Mucosa of gallbladder (tissue), 1 donor: ENCODE data around the gene CAVIN4. TPM values are rescaled to one million over a fixed set of nuclear protein-coding genes. Genes with fewer than 3 reads are reported as not detected.
A peak's percentile ranks its signal among the peaks of the same experiment; 100 is the strongest.

ENCODE experiments used
- DNase-seq: peaks from one replicate; pipeline ENCODE4 v3.0.0-alpha.2; 2020; ENCODE audit warnings: low spot score
- total RNA-seq: library from RNA; stranded (reverse); gene quantifications from one replicate; pipeline ENCODE4 v1.2.1, GENCODE V29; 2021
- donor health status: DM: no; HTN: no; CAD: no.

Gene CAVIN4, protein sequence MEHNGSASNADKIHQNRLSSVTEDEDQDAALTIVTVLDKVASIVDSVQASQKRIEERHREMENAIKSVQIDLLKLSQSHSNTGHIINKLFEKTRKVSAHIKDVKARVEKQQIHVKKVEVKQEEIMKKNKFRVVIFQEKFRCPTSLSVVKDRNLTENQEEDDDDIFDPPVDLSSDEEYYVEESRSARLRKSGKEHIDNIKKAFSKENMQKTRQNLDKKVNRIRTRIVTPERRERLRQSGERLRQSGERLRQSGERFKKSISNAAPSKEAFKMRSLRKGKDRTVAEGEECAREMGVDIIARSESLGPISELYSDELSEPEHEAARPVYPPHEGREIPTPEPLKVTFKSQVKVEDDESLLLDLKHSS
- total RNA-seq: 0.26 TPM

DNA sequence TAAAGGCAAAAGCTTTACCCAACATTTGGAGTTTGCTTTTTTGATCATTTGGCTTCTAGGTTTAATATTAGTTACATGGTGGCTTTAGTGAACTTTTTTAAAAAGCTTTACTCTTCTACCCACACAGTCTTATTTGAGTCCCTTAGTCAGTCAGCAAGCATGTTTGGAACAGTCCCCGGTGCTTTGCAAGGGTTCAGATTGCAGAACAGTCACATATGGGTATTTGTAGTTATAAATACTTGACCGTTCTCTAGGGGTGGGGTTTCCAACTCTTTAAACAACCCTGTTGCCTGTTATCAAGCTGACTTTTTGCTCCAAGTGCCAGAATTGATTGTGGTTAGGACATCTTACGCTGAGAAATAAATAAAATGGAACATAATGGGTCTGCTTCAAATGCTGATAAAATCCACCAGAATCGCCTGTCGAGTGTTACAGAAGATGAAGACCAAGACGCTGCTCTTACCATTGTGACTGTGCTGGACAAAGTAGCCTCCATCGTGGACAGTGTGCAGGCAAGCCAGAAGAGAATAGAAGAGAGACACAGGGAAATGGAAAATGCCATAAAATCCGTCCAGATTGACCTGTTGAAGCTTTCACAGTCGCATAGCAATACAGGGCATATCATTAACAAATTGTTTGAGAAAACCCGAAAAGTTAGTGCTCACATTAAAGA, at the start of gene CAVIN4:
Gene CAVIN4, plus strand, starts transcription at position 304 of the 673 bp plus-strand sequence. Its CDS starts 65 bp downstream, at position 369.
- DNase-seq: no peak

DNA sequence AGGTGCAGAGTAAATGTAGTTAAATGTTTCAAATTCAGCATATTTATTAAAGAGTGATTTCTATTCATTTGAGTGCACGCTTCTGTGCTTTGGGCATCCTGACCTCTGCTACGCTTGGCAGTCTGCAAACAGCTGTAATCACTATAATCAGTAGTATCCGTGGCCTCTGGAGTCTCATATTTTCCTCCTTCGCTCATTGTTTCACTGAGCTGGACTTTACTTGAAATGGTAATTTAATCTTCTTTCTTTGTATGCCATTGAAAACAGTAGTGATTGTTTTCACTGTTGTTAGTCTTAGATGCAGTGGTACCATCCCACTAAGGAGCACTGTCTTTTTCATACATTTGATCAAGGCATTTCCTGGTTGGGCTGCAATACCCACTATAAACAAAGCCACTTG, 43.5 kb upstream of the CAVIN4 start:
- no peak for DNase-seq

DNA sequence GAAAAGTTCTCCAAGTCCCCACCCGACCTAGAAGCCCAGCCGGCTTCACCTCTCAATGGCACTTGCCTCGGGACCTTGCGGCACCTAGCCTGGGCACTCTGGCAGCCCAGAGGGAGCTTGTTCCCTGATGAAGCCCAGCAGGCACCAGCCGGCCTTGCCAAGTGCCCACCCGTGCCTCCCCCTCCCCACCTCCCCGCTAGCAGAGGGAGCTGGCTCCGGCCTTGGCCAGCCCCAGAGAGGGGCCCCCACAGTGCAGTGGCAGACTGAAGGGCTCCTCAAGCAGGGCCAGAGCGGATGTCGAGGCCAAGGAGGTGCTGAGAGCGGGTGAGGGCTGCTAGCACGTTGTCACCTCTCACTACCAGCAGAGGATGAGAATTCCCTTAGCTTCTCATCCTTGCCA, 37.6 kb upstream of the CAVIN4 start:
- no peak for DNase-seq

DNA sequence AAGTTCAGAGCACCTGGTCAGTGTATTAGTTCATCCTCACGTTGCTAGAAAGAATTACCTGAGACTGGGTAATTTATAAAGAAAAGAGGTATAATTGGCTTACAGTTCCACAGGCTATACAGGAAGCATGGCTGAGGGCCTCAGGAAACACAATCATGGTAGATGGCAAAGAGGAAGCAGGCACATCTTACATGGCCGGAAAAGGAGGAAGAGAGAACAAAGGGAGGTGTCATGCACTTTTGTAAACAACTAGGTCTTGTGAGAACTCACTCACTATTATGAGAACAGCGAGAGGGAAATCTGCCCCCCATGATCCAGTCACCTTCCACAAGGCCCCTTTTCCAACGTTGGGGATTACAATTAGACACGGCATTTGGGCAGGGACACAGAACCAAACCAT, 28.8 kb upstream of the CAVIN4 start:
- no peak for DNase-seq

DNA sequence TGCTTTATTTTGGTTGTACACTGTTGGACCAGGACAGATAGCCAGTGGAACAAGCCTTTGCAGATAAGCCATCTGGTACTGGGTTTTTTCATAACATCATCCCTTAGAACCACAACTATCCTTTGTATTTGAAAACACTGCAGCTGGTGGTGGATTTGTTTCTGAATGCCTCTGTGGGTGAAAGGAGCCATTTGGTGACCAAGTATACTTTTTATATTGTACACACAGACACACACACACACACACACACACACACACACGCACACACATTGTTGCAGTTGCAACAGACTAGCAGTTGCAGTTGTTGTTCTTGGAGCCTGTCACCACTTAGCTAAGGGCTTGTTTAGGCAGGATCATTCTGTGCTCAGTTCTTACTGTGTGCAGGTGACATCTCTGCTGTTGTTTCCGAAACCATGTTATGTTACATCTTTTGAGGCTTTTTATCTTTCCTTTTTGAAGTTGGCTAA, 22.9 kb upstream of the CAVIN4 start:
- DNase-seq: peak; percentile 24

DNA sequence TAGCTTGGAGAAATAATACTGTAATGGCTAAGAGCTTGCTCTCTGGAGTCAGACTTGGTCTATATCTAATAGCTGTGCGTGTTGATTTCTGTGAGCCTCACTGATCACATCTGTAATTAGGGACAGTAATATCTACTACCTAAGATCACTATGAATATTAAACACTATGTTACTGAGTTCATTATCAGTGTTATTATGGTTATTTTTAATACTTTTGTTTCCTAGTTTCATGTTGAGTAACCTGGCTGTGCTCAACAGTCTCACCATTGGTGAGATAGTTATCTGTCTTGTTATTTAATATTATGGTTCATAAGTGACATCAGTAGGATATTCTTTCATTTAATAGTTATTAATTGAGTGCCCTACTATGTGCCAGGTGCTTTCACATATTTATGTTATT, 22.4 kb upstream of the CAVIN4 start:
- no peak for DNase-seq

DNA sequence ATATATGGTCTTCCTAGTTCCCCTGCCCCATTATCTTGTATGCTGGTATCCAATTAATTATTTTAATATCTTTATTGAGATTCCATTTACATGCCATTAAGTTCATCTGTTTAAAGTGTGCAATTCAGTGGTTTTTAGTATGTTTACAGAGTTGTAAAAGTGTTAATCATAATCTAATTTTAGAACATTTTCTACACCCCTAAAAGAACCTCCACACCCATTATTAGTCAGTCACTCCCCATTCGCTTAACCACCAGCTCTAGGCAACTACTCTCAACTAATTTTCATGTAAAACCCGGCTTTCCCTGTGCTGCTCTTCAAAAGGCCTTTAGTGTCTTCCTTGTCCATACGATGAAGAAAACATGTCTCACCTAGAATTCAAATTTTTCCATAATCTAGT, 20.8 kb upstream of the CAVIN4 start:
- no peak for DNase-seq

DNA sequence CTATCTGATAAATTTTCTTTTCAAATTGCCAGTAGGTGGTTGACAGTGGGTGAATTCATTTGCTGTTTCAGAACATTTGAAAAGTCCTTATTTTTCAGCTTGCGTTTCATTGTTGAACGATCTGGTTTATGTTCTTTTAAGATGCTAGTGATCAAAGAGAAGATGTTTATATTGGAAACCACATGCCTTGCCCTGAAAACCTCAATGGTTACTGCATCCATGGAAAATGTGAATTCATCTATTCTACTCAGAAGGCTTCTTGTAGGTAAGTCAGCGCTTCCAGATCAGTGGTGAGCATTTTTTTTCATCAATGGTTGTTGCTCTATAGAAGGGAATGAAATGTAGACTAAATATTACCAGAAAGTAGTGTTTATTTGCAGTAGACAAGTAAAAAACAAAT, 16.6 kb upstream of the CAVIN4 start:
- DNase-seq: no peak

DNA sequence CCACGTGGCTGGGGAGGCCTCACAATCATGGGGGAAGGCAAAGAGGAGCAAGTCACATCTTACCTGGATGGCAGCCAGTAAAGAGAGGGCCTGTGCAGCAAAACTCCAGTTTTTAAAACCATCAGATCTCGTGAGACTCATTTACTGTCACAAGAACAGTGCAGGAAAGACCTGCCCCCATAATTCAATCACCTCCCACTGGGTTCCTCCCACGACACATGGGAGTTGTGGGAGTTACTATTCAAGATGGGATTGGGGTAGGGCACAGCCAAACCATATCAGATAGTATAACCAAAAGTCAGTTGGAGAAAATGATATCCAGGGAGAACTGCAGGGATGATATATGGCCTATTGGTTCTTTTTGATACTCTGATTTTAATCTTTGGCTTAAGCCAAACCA, 10.0 kb upstream of the CAVIN4 start:
- no peak for DNase-seq

DNA sequence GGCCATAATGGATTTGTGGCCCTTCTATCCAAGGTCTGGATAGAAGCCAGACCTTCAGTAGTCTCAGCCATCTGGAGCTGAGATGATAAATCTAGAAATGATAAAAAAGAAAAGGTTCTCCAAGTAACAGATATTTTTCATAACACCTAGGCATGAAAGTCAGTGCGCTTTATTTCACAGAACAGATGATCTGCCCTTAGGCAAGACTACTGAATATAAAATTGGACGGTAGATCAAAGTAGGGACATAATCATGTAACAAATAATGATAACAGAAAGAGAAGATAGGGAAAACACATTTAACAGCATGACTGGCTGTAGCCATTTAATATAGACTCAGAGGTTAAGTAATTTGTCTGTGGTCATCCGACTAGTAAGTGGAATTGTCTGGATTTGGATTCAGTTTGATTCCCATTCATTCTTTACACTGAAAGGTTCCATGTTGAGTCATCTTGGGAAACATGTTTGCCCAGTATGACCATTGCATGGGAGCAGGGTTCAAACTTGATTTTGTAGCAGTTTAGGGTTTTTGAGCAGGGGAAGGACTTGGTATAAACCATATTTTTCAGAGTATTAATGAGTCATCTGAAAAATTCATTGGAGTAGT, 4.1 kb upstream of the CAVIN4 start:
- DNase-seq: no peak

DNA sequence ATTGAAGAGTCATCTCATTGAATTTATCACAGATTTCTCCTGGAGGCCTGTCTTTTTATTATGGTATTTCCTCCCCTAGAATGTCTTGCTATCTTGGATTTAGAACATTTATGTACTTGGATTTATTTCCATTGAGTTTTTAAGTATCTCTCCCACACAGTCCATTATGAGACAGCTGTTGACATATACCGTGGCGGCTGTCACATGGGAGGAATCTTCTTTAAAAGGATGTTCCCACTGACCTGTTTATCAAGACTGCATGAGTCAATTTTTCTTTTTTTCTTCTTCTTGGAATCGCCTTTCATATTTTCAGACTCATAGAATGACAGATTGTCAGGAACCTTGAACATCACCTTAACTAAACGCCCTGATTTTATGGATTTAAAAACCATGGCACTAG, 2.9 kb upstream of the CAVIN4 start:
- DNase-seq: no peak

DNA sequence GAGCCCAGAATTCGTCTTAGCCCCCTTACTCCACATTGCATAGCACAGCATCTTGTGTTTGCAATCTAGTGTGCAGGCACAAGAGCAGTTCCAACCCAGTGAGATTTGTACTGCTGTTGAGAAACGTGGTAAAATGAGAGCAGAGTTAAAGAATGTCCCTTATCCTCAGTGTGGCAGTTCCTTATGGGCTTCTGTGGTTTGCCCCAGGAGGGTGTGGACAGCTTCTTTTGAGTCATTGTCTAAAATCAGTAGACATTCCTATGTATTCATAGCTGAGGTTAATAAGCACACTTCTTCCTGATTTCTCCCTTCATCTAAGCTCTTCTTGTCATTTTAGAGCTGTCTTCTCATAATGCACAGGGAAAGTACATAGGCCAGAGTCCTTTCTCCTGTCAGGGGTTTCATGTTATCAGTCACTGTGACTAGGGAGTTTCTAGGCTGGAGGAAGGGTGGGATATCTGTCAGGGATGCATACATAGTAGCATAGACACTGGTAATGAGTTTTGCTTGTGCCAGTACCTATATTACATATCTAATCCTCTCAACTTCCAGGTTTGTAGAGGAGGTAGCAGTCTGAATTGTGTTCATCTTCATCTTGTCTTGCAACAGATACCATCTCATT, 2.0 kb upstream of the CAVIN4 start:
- no peak for DNase-seq

DNA sequence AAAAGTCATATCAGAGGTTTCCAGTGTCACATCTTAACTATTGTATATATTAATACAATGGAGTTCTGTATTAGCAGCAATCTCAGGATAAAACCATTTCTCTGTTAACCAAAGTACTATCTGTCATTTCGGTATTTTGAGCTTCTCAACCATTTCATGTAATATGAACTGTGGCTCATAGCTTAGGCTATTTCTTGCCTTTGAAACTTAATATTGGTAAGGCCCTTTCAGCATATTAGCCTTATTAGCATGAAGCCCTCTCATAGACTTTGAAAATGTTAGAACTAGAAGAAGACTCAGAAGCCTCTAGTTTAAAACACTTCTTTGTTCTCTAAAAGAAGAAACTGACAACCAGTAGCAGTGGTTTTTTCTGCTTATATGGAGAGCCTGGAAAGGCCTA, 731 bp downstream of the CAVIN4 start:
- no peak for DNase-seq

DNA sequence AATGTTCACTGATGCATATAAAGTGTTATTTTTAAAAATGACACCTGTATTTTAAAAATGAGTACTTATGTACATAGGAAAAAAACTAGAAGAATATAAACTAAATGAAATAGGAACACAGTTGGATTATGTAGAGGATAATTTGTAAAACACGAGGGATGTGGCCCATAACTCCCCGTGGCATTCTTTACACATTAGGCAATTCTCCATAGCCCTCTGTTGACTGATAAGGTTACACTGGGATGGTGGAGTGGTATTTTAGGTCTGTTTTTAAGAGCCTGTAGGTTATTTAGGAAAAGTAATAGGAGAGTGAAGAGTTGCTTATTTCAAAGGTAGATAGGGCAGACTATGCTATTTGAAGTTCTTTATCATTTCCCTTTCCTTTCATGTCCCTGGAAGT, 1.8 kb downstream of the CAVIN4 start:
- DNase-seq: no peak

DNA sequence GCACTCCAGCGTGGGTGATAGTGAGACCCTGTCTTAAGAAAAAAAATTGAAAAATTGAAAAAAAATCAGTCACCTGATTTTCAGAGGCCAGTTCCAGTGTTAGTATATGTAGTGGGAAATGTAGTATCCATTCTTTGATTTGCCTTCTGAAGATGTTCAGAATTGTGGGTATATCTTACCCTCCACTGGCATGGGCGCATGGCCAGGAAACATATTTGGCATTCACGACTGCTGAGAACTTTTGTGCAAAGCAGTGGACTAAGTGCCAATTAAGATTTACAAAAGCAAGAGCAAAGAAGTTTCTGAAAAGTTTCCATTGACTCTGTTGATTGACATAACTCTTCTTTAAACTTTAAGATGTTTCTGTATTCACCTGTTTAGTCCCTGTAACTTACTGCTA, 2.4 kb downstream of the CAVIN4 start:
- no peak for DNase-seq

DNA sequence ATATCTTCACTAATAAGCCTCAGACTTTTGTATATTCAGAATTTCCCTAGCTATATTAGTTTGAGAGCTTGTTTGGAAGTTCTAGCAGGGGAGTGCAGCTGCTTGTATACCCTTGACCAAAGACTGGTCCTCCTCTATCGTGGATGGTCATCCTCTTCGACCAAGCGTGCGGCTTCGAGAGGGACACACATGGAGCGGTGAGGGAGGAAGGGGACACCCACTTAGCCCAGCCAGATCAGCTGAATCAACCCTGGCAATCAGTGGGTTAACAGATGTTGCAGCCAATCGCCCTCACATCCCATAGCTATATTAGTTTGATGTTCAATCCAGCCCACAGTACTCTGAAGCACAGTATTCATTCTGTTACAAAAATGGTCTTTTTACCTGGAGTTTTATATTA, 3.2 kb downstream of the CAVIN4 start:
- no peak for DNase-seq

DNA sequence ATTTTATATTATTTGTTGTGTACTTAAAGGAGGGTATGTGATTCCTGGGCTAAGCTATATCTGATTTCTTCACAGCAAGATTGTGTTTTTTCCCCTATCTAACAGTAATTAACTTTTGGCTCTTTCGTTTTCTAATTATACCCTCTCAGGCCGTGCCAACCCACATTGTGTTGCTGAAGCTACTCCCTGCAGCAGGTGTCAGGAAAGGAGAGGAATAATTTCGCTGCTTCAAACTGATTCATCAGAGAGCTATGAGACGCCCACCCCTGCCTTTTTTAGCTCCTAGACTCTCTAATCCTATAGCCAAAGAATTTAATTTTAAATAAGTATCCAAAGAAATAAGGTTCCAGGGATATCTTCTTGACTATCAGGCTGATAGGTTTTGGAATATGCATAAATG, 3.8 kb downstream of the CAVIN4 start:
- DNase-seq: no peak

DNA sequence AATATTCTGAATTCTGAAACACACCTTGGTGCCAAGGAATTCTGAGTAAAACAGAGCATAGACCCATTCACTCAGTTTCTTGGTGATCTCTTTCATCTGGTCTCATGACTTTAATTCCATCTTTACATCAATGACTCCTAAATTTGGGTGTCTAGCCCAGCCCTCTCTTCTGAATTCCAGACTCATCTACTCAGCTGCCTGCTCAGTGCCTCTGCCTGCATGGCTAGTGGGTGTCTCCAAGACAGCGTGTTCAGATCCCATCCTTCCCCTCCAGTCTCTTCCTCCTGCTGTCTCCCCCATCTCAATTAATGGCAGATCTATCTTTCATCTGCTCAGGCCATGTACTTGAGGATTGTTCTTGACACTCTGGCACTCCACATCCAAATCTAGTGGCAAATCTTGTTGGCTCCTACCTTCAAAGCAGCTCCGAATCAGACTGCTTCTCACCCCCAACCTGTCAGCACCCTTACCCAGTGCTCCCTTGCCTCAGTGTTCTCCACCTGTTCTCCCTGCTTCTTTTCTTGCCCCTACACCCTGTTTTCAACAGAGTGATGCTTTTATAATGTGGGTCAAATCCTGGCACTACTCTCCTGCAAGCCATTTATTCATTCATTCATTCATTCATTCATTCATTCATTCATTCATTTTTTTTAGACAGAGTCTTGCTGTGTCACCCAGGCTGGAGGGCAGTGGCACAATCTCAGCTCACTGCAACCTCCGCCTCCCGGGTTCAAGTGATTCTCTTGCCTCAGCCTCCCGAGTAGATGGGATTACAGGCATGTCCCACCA, 5.3 kb downstream of the CAVIN4 start:
- no peak for DNase-seq

DNA sequence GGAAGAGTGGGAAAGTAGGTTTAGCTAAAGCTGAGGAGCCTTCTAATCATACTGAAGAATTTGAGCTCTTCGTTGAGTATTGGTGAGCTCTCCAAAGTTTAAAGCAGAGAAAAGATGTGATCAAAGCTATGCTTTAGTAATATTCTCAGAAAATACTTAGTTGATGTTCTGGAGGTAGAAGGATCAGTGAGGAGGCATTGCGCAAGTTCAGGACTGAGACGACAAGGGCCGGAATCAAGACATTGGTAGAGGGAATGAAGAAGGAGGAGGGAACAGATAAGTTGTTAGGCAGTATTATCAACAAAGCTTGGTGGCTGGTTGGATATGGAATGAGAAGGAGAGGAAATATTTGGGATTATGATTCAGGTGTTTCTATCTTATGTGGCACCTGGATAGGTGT, 7.1 kb downstream of the CAVIN4 start:
- no peak for DNase-seq

DNA sequence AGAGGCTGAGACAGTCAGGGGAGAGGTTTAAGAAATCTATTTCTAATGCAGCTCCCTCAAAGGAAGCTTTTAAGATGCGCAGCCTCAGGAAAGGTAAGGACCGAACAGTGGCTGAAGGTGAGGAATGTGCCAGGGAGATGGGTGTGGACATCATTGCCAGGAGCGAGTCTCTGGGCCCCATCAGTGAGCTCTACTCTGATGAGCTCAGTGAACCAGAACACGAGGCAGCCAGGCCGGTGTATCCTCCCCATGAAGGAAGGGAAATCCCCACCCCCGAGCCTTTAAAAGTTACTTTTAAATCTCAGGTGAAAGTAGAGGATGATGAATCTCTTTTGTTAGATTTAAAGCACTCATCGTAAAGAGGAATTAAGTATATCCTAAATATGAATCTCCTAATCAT, 8.2 kb downstream of the CAVIN4 start:
- DNase-seq: no peak

DNA sequence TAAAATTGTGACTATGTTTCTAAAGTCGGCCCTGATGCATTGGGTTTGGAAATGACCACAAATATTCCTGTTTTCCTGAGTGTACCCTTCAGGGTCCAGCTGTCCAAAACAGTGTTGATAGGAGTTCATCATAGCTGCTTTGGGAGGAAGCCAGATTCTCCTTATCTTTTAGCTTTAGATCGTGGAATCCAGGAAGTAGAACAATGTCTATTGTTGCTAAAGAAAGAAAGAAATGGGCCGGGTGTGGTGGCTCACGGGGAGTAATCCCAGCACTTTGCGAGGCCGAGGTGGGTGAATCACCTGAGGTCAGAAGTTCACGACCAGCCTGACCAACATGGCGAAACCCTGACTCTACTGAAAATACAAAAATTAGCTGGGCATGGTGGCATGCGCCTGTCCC, 9.5 kb downstream of the CAVIN4 start:
- no peak for DNase-seq

DNA sequence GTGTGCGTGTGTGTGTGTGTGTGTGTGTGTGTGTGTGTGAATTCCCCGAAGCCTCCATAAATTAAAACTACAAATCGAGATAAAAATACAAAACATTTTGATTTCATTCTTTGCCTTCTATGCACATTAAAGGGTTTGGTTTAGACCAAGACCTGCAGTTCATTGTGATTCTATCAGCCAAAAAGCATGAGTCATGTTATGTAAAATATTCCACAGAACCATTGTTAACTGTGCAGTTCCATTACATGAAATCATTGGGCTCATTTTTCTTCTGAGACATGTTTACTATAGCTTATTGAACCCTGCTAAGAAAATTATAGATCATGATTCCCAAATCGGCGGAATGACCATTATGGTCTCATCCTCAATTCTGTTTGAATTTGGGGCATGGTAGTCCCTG, 11.7 kb downstream of the CAVIN4 start:
- no peak for DNase-seq
